ENCODE results near the gene STX1A.
"Not testable (repeated sequence)": the region's sequence is repeated elsewhere in the genome, so short reads cannot be mapped to it uniquely, and the experiment has no call there.

STX1A gene

DNA sequence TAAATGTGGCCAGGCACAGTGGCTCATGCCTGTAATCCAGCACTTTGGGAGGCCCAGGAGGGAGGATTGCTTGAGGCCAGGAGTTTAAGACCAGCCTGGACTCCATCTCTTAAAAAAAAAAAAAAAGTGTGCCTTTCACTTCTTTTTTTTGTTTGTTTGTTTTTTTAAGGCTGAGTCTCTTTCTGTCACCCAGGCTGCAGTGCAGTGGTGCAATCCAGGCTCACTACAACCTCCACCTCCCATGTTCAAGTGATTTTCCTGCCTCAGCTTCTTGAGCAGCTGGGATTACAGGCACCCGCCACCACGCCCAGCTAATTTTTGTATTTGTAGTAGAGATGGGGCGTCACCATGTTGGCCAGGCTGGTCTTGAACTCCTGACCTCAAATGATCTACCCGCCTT lies 2.7 kb upstream of the STX1A start:
- not testable (repeated sequence) for H3K9me3 ChIP-seq (ENCODE audit: control insufficient read depth in 1 of 2, low read length in 2 of 2); H3K9ac ChIP-seq (ENCODE audit: low read depth in 1 of 2, low read length in 2 of 2); H3K27ac ChIP-seq (ENCODE audit: low read depth, low read length); H3K27me3 ChIP-seq (ENCODE audit: control insufficient read depth in 1 of 2, insufficient read depth in 2 of 2, low read length in 2 of 2); H3K4me3 ChIP-seq (ENCODE audit: low read depth in 1 of 2, low read length in 2 of 2); H3K36me3 ChIP-seq (ENCODE audit: control insufficient read depth in 1 of 2, insufficient read depth in 2 of 2, low read length in 2 of 2)
- peaks cover 8 to 19% of the 10 kb centered on the region in 2 donors for H3K4me1 ChIP-seq (ENCODE audit: control insufficient read depth in 1 of 2, insufficient read depth in 2 of 2, low read length in 2 of 2)

DNA sequence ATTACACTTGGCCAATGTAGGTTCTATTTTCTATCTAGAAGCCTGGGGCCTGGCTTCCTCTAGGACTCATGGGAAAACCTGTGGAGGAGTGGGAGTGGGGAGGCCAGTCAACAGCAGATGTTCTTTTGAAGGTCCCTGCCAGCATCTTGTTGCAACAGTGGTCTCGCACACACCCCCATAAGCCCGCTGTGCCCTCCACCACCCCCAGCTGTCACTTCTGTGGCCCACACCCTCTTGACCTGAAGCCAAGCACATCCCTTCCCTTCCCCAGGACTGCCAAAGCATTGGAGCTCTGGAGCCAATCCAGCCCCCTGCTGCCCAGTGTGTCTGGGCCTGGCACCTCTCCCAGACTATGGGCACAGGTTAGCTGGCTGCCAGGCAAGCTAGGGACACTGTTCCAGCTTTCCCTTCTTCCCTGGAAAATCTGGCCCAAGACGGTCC lies 1.9 kb upstream of the STX1A start:
- peaks cover 0 to 3% of the 10 kb centered on the region in 2 donors for H3K27me3 ChIP-seq (ENCODE audit: control insufficient read depth in 1 of 2, insufficient read depth in 2 of 2, low read length in 2 of 2)
- H3K27ac ChIP-seq (ENCODE audit: low read depth, low read length): no peak overlapping the region

DNA sequence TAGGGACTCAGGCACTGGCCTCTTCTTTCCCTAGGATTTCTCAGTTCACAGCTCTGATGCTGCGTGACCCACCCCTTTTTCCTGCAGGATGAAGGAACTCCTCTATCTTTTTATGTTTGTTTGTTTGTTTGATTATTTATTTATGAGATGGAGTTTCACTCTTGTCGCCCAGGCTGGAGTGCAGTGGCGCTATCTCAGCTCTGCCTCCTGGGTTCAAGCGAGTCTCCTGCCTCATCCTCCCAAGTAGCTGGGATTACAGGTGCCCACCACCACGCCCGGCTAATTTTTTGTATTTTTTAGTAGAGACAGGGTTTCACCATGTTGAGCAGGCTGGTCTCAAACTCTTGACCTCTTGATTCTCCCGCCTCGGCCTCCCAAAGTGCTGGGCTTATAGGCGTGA lies 974 bp upstream of the STX1A start:
- H3K36me3 ChIP-seq (ENCODE audit: control insufficient read depth in 1 of 2, insufficient read depth in 2 of 2, low read length in 2 of 2); H3K27ac ChIP-seq (ENCODE audit: low read depth, low read length); H3K9ac ChIP-seq (ENCODE audit: low read depth in 1 of 2, low read length in 2 of 2); H3K9me3 ChIP-seq (ENCODE audit: control insufficient read depth in 1 of 2, low read length in 2 of 2); H3K27me3 ChIP-seq (ENCODE audit: control insufficient read depth in 1 of 2, insufficient read depth in 2 of 2, low read length in 2 of 2); H3K4me3 ChIP-seq (ENCODE audit: low read depth in 1 of 2, low read length in 2 of 2): not testable (repeated sequence)
- H3K4me1 ChIP-seq (ENCODE audit: control insufficient read depth in 1 of 2, insufficient read depth in 2 of 2, low read length in 2 of 2): peaks cover 20 to 33% of the 10 kb centered on the region in 2 donors

More for the DNA sequence above, 1.9 kb upstream of the STX1A start:
- Histone ChIP-seq H3K9ac (ENCODE audit: low read depth in 1 of 2, low read length in 2 of 2) (no peak overlapping the region), H3K36me3 (ENCODE audit: control insufficient read depth in 1 of 2, insufficient read depth in 2 of 2, low read length in 2 of 2) (no peaks in the 10 kb centered on the region), H3K4me1 (ENCODE audit: control insufficient read depth in 1 of 2, insufficient read depth in 2 of 2, low read length in 2 of 2) (peaks cover 13 to 24% of the 10 kb centered on the region in 2 donors), H3K9me3 (ENCODE audit: control insufficient read depth in 1 of 2, low read length in 2 of 2) (no peaks in the 10 kb centered on the region), H3K4me3 (ENCODE audit: low read depth in 1 of 2, low read length in 2 of 2) (no peak overlapping the region)

DNA sequence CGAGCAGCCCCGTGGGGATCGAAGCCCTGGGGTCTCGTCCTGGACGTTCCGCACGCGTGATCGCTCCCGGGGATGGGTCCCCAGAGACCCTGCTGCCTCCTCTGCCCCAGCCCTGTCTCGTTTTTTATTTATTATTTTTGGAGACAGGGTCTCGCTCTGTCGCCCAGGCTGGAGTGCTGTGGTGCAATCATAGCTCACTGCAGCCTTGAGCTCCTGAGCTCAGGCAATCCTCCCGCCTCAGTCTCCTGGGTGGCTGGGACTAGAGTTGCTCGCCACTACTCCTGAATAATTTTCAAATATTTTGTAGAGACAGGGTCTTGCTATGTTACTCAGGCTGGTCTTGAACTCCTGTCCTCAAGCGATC lies 319 bp upstream of the STX1A start:
- no peaks in the 10 kb centered on the region for H3K9me3 ChIP-seq (ENCODE audit: control insufficient read depth in 1 of 2, low read length in 2 of 2)
- peak overlapping the region; percentile 50 to 66 for H3K4me3 ChIP-seq (ENCODE audit: low read depth in 1 of 2, low read length in 2 of 2)
- no peak overlapping the region for H3K27ac ChIP-seq (ENCODE audit: low read depth, low read length)
- H3K27me3 ChIP-seq (ENCODE audit: control insufficient read depth in 1 of 2, insufficient read depth in 2 of 2, low read length in 2 of 2): peaks cover 0 to 3% of the 10 kb centered on the region in 2 donors
- H3K9ac ChIP-seq (ENCODE audit: low read depth in 1 of 2, low read length in 2 of 2): no peak overlapping the region
- H3K4me1 ChIP-seq (ENCODE audit: control insufficient read depth in 1 of 2, insufficient read depth in 2 of 2, low read length in 2 of 2): peaks cover 22 to 35% of the 10 kb centered on the region in 2 donors
- no peaks in the 10 kb centered on the region for H3K36me3 ChIP-seq (ENCODE audit: control insufficient read depth in 1 of 2, insufficient read depth in 2 of 2, low read length in 2 of 2)

DNA sequence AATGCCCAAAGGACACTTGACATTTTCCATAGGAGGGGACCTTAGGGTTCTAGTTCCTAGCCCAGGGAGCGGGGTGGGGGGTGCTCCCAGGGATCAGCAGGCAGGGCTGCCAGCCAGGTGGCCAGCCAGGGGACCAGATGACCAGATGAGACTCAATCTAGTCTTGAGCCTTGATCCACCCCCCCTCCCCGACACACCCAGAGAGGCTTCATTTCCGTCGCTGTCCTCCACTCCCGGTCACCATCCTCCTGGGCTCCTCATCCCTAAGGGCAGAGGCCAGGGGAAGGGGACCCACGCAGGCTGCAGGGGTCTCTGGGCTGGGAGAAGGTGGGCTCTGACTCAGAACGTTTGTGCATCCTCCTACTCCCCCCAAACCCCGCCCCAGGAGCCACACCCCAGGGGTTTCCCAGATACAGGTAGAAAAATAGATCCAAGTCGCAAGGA lies 1.0 kb downstream of the STX1A start:
- Histone ChIP-seq H3K4me1 (ENCODE audit: control insufficient read depth in 1 of 2, insufficient read depth in 2 of 2, low read length in 2 of 2) (peaks cover 22 to 35% of the 10 kb centered on the region in 2 donors), H3K36me3 (ENCODE audit: control insufficient read depth in 1 of 2, insufficient read depth in 2 of 2, low read length in 2 of 2) (no peaks in the 10 kb centered on the region), H3K4me3 (ENCODE audit: low read depth in 1 of 2, low read length in 2 of 2) (peak overlapping the region; percentile 70 to 79), H3K27me3 (ENCODE audit: control insufficient read depth in 1 of 2, insufficient read depth in 2 of 2, low read length in 2 of 2) (peaks cover 0 to 3% of the 10 kb centered on the region in 2 donors), H3K9ac (ENCODE audit: low read depth in 1 of 2, low read length in 2 of 2) (peak overlapping the region; percentile 54 to 61), H3K27ac (ENCODE audit: low read depth, low read length) (no peak overlapping the region), H3K9me3 (ENCODE audit: control insufficient read depth in 1 of 2, low read length in 2 of 2) (no peaks in the 10 kb centered on the region)

DNA sequence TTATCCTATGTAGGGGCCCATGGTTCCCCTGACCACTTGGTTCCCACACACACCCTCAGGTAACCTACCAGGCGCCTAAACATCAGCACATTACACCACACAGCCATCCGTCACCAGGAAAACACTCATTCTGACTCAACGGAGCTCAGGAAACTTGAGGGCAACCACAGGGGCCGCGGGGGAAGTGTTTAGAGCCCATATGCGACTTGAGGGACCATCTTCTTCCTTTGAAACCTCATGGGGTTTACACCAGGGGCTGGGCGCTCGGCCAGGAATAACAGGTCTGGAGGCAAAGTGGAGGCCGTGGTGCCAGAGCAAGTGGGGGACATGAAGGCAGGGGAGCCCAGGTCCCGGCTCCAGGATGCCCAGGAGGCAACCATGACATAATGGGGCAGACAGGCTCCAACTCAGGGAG lies 1.5 kb downstream of the STX1A start:
- H3K27ac ChIP-seq (ENCODE audit: low read depth, low read length): no peak overlapping the region
- H3K4me1 ChIP-seq (ENCODE audit: control insufficient read depth in 1 of 2, insufficient read depth in 2 of 2, low read length in 2 of 2): peaks cover 22 to 35% of the 10 kb centered on the region in 2 donors
- no peaks in the 10 kb centered on the region for H3K36me3 ChIP-seq (ENCODE audit: control insufficient read depth in 1 of 2, insufficient read depth in 2 of 2, low read length in 2 of 2)
- peaks cover 0 to 3% of the 10 kb centered on the region in 2 donors for H3K27me3 ChIP-seq (ENCODE audit: control insufficient read depth in 1 of 2, insufficient read depth in 2 of 2, low read length in 2 of 2)
- no peak overlapping the region for H3K4me3 ChIP-seq (ENCODE audit: low read depth in 1 of 2, low read length in 2 of 2)
- peak overlapping the region; percentile 32 to 61 for H3K9ac ChIP-seq (ENCODE audit: low read depth in 1 of 2, low read length in 2 of 2)
- H3K9me3 ChIP-seq (ENCODE audit: control insufficient read depth in 1 of 2, low read length in 2 of 2): no peaks in the 10 kb centered on the region

DNA sequence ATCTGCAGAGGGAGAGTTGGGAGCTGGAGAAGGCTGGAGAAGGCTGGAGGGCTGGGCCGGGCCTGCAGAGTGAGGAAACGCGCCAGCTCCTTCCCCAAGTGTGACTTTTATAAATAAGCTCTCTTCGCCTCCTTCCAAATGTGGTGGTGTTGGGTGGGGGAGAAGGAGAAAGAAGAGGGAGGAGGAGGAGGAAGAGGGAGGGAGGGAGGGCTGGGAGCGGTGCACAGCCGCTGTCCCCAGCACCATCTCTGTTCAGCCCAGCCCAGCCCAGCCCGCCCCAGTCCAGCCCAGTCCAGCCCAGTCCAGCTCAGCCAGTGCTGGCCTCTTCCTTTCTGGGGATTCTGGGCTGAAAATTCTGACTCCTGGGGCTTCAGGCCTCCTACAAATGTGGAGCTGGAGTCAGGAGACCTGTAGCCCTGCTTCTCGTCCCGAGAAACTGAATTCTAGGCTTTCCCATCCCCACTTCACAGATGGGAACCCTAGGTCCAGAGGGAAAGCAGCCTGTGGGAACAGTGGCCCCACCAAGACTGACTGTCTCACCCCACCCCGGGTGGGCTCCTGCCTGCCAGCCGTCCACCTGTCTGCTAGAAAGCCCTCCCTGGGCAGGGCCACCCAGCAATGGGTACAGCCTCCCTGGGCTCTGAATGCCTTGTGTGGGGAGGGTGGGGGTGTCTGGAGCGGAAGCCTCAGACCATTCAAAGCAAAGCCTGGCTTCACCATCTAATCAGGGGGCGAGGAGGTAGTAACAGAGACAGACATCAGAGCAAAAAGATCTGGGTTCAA lies 2.3 kb downstream of the STX1A start:
- no peak overlapping the region for H3K27ac ChIP-seq (ENCODE audit: low read depth, low read length)
- peak overlapping the region in 1 of 2 donors; percentile 61 for H3K9ac ChIP-seq (ENCODE audit: low read depth in 1 of 2, low read length in 2 of 2)
- H3K36me3 ChIP-seq (ENCODE audit: control insufficient read depth in 1 of 2, insufficient read depth in 2 of 2, low read length in 2 of 2): no peaks in the 10 kb centered on the region

DNA sequence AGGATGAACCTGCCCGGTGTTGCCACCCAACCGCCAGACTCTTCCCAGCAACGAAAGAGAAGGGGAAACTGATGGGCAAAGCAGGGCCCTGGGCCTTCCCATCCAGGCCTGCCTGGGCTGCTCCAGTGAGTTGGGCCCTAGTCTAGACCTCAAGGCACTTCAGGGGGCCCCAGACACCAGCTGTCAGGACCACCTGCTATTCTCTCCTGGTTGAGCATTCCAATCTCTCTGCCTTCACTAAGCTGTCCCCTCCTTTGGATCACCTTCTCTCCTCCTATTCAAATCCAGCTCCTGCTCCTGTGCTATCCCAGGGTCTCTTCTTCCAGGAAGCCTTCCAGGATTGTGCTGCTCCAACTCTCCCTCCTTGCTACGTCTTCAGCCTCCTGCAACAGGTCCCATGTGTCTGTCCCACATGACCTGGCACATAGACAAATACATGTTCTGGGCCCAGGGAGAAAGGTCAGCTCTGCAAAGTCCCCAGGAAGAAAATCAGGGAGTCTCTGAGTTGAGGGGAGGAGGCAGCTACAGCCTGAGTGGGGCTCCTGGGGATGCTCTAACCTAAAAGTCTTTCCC lies 3.1 kb downstream of the STX1A start:
- Histone ChIP-seq H3K9ac (ENCODE audit: low read depth in 1 of 2, low read length in 2 of 2) (no peak overlapping the region), H3K4me1 (ENCODE audit: control insufficient read depth in 1 of 2, insufficient read depth in 2 of 2, low read length in 2 of 2) (peaks cover 22 to 35% of the 10 kb centered on the region in 2 donors), H3K4me3 (ENCODE audit: low read depth in 1 of 2, low read length in 2 of 2) (no peak overlapping the region), H3K27ac (ENCODE audit: low read depth, low read length) (no peak overlapping the region), H3K9me3 (ENCODE audit: control insufficient read depth in 1 of 2, low read length in 2 of 2) (no peaks in the 10 kb centered on the region), H3K27me3 (ENCODE audit: control insufficient read depth in 1 of 2, insufficient read depth in 2 of 2, low read length in 2 of 2) (peaks cover 0 to 3% of the 10 kb centered on the region in 2 donors), H3K36me3 (ENCODE audit: control insufficient read depth in 1 of 2, insufficient read depth in 2 of 2, low read length in 2 of 2) (no peaks in the 10 kb centered on the region)

More for the DNA sequence above, 2.3 kb downstream of the STX1A start:
- peaks cover 0 to 3% of the 10 kb centered on the region in 2 donors for H3K27me3 ChIP-seq (ENCODE audit: control insufficient read depth in 1 of 2, insufficient read depth in 2 of 2, low read length in 2 of 2)
- H3K9me3 ChIP-seq (ENCODE audit: control insufficient read depth in 1 of 2, low read length in 2 of 2): no peaks in the 10 kb centered on the region
- H3K4me1 ChIP-seq (ENCODE audit: control insufficient read depth in 1 of 2, insufficient read depth in 2 of 2, low read length in 2 of 2): peaks cover 22 to 35% of the 10 kb centered on the region in 2 donors
- H3K4me3 ChIP-seq (ENCODE audit: low read depth in 1 of 2, low read length in 2 of 2): no peak overlapping the region

DNA sequence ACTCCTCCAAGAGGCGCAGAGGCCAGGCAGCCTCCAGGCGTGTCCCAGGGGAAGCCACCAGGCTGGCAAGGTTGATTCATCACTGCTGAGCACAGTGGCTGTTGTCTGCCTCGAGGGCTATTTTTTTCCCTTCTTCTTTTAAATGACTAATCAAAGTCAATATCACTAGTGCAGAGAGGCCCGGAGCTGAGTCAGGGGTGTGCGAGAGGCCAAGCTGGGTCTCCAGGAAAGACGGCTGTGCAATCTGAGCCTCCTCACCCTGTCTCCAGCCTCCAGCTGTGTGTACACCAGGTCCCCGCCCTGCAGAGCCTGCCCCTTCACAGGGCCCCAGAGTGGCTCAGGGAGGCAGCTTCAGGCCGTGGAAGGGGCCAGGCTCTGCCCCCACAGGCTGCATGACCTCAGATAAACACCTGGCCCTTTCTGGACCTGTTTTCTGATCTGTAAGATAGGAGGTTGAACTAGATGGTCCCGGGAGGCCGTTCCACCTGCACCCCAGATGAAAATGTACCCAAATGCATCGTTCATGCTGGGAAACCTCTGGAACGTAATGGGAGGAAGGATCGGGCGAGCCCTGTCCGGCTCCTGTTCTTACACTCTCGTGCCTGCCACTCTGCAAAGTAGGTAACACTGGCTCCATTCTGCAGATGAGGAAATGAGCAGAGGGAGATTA lies 3.7 kb downstream of the STX1A start:
- Histone ChIP-seq H3K27me3 (ENCODE audit: control insufficient read depth in 1 of 2, insufficient read depth in 2 of 2, low read length in 2 of 2) (peaks cover 0 to 3% of the 10 kb centered on the region in 2 donors), H3K9ac (ENCODE audit: low read depth in 1 of 2, low read length in 2 of 2) (no peak overlapping the region), H3K9me3 (ENCODE audit: control insufficient read depth in 1 of 2, low read length in 2 of 2) (no peaks in the 10 kb centered on the region), H3K4me1 (ENCODE audit: control insufficient read depth in 1 of 2, insufficient read depth in 2 of 2, low read length in 2 of 2) (peaks cover 22 to 35% of the 10 kb centered on the region in 2 donors), H3K27ac (ENCODE audit: low read depth, low read length) (no peak overlapping the region), H3K4me3 (ENCODE audit: low read depth in 1 of 2, low read length in 2 of 2) (no peak overlapping the region), H3K36me3 (ENCODE audit: control insufficient read depth in 1 of 2, insufficient read depth in 2 of 2, low read length in 2 of 2) (no peaks in the 10 kb centered on the region)

DNA sequence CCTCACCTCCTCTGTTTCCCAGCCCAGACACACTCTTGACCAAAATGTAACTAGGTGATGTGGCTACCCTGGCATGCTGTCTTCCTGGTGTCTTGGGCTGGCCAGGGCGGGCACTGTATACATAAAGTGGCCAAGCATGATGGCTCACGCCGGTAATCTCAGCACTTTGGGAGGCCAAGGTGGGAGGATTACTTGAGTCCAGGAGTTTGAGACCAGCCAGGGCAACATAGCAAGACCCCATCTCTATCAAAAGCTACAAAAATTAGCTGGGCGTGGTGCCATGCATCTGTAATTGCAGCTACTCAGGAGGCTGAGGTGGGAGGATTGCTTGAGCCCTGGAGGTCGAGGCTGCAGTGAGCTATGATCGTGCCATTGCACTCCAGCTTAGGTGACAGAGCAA lies 6.2 kb downstream of the STX1A start:
- peaks cover 16 to 24% of the 10 kb centered on the region in 2 donors for H3K4me1 ChIP-seq (ENCODE audit: control insufficient read depth in 1 of 2, insufficient read depth in 2 of 2, low read length in 2 of 2)
- not testable (repeated sequence) for H3K4me3 ChIP-seq (ENCODE audit: low read depth in 1 of 2, low read length in 2 of 2); H3K27me3 ChIP-seq (ENCODE audit: control insufficient read depth in 1 of 2, insufficient read depth in 2 of 2, low read length in 2 of 2); H3K36me3 ChIP-seq (ENCODE audit: control insufficient read depth in 1 of 2, insufficient read depth in 2 of 2, low read length in 2 of 2); H3K9me3 ChIP-seq (ENCODE audit: control insufficient read depth in 1 of 2, low read length in 2 of 2); H3K9ac ChIP-seq (ENCODE audit: low read depth in 1 of 2, low read length in 2 of 2); H3K27ac ChIP-seq (ENCODE audit: low read depth, low read length)
